CD4-positive, alpha-beta T cell treated with Interleukin-21 for 1 hour (primary cell): ENCODE data around the gene BACE2.
"Not testable (repeated sequence)": the region's sequence is repeated elsewhere in the genome, so short reads cannot be mapped to it uniquely, and the experiment has no call there.

Experiments used
- DNase-seq: peaks from one replicate; pipeline ENCODE4 v3.0.0-alpha.2; 2020

BACE2 gene

DNA sequence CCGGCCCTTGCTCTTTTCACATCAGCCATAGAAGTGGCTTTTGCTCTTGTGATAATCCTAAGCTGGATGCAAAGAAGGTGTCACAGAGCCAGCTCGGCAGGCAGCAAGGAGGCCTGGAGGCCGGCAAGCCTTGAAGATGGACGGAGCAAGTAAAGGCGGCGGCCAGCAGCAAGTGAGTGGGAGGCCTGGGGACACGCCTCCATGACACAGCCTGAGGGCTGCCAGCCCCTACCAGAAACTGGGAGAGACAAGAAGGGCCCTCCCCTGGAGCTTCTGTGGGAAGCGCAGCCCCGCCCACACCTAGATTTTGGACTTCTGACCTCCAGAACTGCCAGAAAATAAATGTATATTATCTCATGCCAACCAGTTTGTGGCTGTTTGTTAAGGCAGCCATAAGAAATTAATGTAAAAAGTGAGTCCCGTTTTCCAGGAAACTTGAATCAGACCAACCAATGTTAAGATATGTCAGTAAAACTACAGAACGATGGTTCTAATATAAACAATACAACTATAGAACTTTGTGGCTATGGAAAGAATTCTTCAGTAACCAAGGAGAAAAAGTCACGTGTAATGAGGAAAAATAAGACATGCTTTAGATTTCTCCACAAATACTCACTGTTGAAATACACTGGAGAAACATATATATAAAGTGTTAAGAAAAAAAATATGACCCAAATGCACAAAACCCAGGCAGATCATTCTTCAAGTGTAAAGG, 49.9 kb downstream of the BACE2 start:
- DNase-seq, result no peak

DNA sequence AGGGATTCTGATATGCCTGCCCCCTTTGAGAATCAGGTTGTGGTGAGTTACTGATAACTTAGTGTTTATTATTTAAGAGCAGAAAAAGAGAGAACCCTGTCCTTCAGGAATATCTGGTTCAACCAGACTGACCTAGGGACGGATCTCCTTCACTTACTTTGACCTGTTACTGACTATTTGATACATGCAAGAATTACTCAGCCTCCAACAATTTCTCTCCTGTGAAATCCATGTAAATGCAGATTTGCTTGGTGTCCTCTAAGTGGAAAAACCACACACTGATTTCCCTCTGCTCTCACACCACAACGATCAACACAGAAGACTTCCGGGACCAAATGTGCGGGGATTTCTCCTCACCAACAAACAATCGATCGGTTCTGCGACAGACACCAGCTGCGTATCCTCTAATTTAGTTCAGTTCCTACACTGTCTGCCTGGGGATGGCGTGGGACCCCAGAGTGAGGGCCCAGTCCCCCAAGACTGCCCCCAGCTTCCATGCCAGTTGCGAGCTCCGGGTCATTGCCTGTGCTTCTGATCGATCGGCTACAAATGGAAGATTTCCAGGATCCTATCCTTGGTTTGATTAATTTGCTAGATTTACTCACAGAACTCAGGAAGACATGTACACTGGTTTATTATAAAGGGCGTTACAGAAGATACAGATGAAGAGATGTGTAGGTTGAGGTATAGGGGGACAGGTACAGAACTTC, 51.7 kb downstream of the BACE2 start:
- no peak for DNase-seq

- no peak for DNase-seq
These were observed 52.3 kb downstream of the BACE2 start for GRCh38 chr21:41220208-41220733.

GRCh38 chr21:41222247-41223068, 54.5 kb downstream of the BACE2 start:
- DNase-seq, result no peak

DNA sequence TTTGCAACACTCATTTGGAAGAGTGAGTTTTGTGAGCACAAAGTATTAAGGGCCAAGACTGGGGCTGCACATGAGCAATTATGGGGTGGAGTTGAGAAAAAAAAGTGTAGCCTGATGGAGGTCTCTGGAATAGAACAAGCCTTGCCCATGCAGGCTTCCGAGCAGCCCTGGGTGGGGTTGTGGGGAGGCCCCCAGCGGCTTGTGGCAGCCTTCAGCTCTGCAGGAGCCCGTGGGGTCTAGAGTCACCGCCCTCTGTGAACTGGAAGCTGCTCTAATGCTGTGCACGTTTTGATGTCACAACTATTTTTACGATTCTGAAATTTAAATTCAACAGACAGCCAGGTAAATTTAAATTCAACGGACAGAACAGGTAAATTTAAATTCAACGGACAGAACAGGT, 58.9 kb downstream of the BACE2 start:
- no peak for DNase-seq

DNA sequence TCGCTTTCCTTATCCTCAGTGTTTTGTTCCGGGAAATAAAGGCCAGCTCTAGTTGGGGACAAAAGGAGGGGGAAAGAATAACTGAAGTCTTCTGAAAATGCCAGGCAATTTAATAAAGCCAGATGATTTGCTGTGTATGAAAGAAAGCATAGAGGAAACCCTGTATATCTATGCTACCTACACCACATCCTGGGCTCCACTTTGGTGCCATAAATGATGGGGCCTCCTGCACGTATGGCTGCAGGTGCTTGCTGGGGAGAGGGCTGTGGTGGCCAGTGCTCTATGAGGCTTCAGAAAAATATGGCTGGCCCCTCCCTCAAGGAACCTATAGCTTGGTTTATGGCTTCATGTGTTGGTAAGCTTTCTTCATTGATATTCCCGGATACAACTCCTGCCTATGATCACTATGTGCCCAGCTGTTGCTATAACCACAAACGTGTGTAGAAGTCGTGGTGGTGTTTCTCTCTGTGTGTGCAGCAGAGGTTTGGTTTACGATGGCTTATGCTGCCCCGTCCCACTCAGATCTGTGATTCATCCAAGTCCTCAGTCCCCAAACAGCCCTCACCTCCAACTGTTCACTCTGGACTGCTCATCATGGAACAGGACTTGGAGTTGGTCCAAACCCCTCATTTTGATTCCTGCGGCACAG, 59.5 kb downstream of the BACE2 start:
- DNase-seq, result no peak

GRCh38 chr21:41228006-41228370, 60.0 kb downstream of the BACE2 start:
- no peak for DNase-seq

DNA sequence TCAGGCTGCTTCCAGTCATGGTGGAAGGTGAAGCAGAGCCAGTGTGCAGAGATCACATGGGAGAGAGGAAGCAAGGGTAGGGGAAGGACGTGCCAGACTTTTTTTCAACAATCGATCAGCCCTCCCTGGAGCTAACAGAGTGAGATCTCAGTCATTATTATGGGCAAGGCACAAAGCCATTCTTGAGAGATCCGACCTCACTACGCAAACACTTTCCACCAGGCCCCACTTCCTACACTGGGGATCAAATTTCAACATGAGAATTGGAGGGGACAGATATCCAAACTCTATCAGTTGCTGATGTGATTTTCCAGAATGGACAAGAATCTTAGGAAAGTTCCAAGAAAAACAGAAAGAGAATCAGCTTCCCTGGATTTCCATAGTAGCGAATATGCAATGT, 60.5 kb downstream of the BACE2 start:
- DNase-seq, result no peak

DNA sequence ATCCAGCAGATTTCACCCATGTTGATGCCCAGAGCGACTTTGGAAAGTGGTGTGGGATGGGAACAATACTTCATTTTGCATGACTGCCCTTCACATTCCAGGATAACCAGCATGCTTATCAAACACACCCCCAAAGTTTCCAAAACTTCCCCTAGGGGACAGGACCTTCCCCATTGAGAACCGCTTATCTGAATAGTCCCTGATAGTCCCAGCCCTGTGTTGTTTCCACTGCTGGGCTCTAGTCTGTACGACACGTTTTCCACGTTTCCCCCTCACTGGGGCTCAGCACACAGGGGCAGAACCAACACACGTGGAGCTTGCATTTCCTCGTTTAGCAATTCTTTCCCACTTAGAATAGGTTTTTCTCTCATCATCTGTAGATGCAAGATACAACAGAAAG, 61.0 kb downstream of the BACE2 start:
- DNase-seq, result no peak

DNA sequence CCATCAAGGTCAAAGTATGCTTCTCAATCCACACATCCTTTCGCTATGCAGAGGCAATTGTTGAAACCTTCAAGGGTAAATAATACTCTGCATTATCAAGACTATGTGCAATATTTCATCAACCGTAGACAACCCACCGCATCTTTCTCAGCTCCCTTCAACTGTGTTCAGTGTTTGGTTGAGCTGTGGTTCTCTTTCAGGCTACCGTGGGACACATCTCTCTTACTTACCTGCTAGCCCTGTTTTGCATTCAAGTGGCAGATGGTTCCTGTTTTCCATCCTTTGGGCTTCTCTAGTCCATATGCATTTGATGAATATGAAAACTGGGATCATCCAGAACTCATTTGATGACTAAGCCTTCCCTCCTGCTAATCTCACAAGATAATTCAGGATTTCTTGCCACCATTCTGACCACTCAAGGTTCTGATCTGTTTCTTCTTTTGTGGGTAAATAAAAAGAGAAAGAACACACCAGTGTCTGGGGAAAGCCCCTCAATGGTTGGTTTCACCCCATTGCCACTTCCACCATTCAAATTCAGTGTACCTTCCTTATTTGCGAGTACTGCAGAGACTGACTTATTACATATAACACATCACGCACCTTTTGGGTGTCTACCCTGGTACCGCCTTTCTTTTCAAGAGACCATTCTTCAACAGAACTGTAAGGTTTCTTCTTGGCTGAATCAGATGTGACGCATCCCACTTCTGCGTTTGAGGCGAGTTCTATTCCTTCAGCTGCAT, 61.7 kb downstream of the BACE2 start:
- no peak for DNase-seq

DNA sequence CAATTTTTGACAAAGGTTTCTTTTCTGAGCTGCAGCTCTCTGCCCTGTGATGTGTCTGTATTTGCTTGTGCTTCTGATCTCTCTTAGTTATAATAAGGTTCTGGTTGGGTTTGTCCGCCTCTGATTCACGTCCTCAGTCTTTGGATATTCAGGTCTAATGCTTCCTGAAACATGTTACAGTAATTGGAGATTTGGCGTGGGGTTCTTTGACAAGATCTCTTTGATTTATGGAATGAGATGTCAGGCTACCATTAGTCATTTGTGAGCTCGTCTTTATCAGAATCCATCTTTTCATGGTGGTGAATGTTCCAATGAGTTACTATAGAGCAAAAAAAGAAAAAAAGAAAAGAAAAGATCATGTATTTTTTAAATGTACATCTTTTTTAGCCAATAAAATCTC, 62.5 kb downstream of the BACE2 start:
- no peak for DNase-seq

DNA sequence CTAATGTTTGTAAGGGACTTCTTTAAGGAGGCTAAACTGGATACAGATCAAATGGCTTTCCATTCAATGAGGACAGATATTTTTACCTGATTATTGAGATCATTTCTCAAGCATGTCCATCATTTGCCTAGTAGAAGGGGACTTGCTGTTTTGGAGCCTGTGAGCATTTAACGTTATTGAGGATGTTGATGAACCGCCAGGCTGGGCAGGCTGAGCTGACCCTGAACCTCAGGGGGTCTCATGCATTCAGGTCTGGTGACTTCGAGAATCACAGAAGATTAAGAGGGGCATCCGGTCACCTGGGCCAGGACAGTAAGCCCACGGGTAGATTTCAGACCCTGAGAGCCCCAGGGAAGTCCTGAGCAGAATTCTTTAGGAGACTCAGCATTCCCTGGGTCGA, 63.1 kb downstream of the BACE2 start:
- DNase-seq, result no peak

DNA sequence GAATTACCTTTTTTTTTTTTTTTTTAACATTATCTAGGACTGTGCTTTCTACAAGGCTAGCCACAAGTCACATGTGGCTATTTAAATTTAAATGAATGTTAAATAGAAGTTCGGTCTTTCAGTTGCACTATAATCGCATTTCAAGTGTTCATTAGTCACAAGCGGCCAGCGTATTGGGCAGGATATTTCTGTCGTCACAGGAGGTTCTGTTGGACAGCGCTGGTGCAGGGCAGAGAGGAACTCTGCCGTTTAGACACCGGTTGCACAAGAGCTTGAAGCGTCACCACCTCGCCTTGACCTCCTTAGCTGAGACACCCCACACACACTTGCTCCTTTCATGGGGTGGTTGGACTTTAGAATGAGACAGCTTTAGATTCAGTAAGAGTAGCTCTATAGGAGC, 64.1 kb downstream of the BACE2 start:
- no peak for DNase-seq

- no peak for DNase-seq
These were observed 66.0 kb downstream of the BACE2 start for GRCh38 chr21:41233916-41234315.

DNA sequence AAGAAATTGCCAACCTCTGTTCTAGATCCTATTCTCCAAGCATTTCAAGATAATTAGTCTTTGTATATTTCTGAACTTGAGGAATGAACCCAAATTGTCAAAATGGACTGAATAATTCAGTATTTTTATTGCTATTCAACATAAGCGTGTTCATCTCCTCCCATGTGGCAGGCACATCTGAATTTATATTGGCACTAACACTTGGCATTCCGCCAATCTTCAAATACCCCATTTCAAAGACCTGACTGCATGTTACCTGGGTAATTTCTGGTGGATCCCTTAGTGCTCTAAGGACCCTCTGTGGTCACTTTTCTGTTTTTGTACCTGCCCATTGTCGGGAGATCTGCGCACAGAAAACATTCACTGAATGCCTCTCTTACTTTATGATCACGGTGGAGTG, 66.6 kb downstream of the BACE2 start:
- DNase-seq, result no peak

DNA sequence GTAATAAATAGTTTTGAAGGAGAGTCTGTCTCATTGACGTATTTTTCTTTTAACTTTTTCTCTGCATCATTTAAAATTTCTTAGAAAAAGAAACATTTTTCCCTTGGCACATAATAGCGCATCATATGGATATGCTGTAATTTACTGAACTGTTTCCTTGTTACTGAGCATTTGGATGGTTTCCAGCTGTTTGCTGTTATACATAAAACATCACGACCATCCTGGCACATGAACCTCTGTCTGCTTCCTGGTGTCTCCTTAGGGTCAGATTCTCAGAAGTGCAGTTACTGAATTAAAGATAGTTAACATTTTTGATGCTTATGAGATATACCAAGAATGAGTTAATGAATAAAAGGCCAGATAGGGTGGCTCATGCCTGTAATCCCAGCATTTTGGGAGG, 67.2 kb downstream of the BACE2 start:
- no peak for DNase-seq

DNA sequence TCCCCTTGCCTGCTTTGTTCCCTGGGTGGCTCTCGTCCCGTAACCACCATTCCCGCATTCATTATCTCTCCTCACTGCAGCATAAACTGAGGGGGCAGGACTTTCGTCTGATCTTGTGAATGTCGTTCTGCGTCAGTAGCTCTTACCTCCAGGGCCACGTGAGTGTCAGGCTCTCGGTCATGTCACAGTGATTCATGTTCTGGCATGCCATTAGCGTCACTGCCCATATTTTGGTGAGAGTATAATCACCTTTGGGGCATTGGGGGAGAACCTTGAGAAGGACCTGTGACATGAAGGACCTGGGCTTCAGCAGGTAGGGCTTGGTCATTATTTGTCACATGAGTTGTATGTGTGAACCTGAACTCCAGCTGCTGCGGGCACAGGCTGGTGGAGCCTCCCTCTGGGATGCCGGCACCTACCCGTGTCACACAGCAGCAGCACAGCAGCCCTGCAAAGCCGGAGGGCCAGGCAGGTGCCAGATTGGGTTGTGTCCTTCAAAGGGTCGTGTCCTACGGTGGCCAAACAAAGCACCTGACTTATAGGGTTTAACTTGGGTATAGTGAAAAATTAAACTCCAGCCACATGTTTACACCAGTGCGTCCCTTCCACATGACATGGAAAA, 68.5 kb downstream of the BACE2 start:
- no peak for DNase-seq

GRCh38 chr21:41238081-41238796, 70.3 kb downstream of the BACE2 start:
- not testable (repeated sequence) for DNase-seq

- no peak for DNase-seq
These were observed 72.1 kb downstream of the BACE2 start for GRCh38 chr21:41240040-41240439.

- no peak for DNase-seq
These were observed 73.4 kb downstream of the BACE2 start for GRCh38 chr21:41241341-41241740.

- no peak for DNase-seq
These were observed 74.4 kb downstream of the BACE2 start for GRCh38 chr21:41242238-41242829.
